UCSD-AML1 (cell line): ENCODE measurements around the gene DCC.

ENCODE experiments used
- DNase-seq: peaks from one replicate; lab custom pipeline; 2025; ENCODE audit not compliant: unreplicated experiment; lab: John Stamatoyannopoulos, UW

The DCC gene

GRCh38 chr18:52422985-52423601 lies 83.1 kb downstream of the DCC start:
- no peak for DNase-seq

- no peak for DNase-seq
Measured at GRCh38 chr18:52426041-52426440, 86.0 kb downstream of the DCC start.

- no peak for DNase-seq
Measured at GRCh38 chr18:52426462-52426861, 86.5 kb downstream of the DCC start.

GRCh38 chr18:52427521-52428175 lies 87.7 kb downstream of the DCC start:
- no peak for DNase-seq

- DNase-seq: no peak
Measured at GRCh38 chr18:52431683-52432082, 91.7 kb downstream of the DCC start.

- DNase-seq: no peak
Measured at GRCh38 chr18:52433797-52434196, 93.8 kb downstream of the DCC start.

- no peak for DNase-seq
Measured at GRCh38 chr18:52435301-52435700, 95.3 kb downstream of the DCC start.

- no peak for DNase-seq
Measured at GRCh38 chr18:52437161-52437560, 97.2 kb downstream of the DCC start.

- no peak for DNase-seq
Measured at GRCh38 chr18:52439457-52439856, 99.5 kb downstream of the DCC start.

GRCh38 chr18:52441794-52442193 lies 101.8 kb downstream of the DCC start:
- no peak for DNase-seq

GRCh38 chr18:52442686-52443085 lies 102.7 kb downstream of the DCC start:
- DNase-seq: no peak

GRCh38 chr18:52451256-52451655 lies 111.3 kb downstream of the DCC start:
- no peak for DNase-seq

- DNase-seq: no peak
Measured at GRCh38 chr18:52451851-52452250, 111.9 kb downstream of the DCC start.

GRCh38 chr18:52452427-52452826 lies 112.4 kb downstream of the DCC start:
- no peak for DNase-seq

- no peak for DNase-seq
Measured at GRCh38 chr18:52459890-52460289, 119.9 kb downstream of the DCC start.

GRCh38 chr18:52462853-52463252 lies 122.9 kb downstream of the DCC start:
- DNase-seq: no peak

- DNase-seq: no peak
Measured at GRCh38 chr18:52465391-52465790, 125.4 kb downstream of the DCC start.

- DNase-seq: no peak
Measured at GRCh38 chr18:52468496-52468895, 128.5 kb downstream of the DCC start.

- DNase-seq: no peak
Measured at GRCh38 chr18:52475325-52475724, 135.3 kb downstream of the DCC start.

- DNase-seq: no peak
Measured at GRCh38 chr18:52481116-52481515, 141.1 kb downstream of the DCC start.

- DNase-seq: no peak
Measured at GRCh38 chr18:52484977-52485376, 145.0 kb downstream of the DCC start.

- no peak for DNase-seq
Measured at GRCh38 chr18:52486052-52486451, 146.1 kb downstream of the DCC start.
